ENCODE results near the gene MT1B.
"Not testable (repeated sequence)": the region's sequence is repeated elsewhere in the genome, so short reads cannot be mapped to it uniquely, and the experiment has no call there.

MT1B gene

DNA sequence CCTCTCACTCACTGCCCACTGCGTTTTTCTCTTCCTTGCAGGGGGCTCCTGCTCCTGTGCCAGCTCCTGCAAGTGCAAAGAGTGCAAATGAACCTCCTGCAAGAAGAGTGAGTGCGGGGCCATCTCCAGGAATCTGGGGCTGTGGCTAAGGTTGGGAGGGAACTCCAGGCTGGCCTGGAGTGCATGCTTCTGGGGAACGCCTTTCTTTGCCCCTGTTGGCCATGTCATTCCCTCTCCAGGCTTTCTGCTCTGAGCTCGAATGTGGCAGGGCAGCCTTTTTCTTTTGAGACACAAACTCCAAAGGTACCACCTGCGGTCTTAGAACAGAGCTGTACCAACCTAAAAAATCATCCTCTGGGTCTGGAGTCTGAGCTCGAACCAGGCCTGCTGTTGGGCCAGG lies 33.5 kb upstream of the MT1B start:
- no peak overlapping the region for H3K4me3 ChIP-seq (ENCODE audit: low read depth, low read length)

DNA sequence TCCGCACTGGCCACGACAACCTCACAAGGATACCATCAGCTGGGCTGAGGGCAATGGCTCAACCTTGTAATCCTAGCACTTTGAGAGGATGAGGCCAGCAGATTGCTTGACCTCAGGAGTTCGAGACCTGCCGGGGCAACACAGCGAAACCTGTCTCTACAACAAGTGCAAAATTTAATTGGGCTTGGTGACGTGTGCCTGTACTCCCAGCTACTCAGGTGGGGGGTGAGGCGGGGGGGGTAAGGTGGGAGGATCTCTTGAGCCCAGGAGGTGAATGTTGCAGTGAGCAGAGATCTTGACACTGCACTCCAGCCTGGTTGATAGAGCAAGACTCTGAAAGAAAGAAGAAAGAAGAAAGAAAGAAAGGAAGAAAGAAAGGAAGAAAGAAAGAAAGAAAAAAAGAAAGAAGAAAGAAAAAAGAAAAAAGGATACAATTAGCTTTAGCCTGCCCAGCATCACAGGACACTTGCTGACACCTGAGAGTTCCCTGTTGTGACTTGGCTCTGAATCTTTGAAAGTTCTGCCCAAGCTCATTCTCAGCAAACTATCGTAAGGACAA lies 31.3 kb upstream of the MT1B start:
- H3K4me3 ChIP-seq (ENCODE audit: low read depth, low read length), result no peak overlapping the region

DNA sequence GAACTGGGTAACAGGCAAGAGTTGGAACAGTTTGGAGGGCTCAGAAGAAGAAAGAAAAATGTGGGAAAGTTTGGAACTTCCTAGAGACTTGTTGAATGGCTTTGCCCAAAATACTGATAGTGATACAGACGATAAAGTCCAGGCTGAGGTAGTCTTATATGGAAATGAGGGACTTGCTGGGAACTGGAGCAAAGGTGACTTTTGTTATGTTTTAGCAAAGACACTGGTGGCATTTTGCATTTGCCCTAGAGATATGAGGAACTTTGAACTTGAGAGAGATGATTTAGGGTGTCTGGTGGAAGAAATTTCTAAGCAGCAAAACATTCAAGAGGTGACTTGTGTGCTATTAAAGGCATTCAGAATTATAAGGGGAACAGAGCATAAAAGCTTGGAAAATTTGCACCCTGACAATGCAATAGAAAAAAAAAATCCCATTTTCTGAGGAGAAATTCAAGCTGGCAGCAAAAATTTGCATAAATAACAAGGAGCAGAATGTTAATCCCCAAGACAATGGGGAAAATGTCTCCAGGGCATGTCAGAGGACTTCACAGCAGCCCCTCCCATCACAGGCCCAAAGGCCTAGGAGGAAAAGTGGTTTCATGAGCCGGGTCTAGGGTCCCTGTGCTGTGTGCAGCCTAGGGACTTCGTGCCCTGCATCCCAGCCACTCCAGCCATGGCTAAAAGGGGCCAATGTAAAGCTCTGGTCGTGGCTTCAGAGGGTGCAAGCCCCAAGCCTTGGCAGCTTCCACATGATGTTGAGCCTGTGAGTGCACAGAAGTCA lies 29.8 kb upstream of the MT1B start:
- not testable (repeated sequence) for H3K4me3 ChIP-seq (ENCODE audit: low read depth, low read length)

DNA sequence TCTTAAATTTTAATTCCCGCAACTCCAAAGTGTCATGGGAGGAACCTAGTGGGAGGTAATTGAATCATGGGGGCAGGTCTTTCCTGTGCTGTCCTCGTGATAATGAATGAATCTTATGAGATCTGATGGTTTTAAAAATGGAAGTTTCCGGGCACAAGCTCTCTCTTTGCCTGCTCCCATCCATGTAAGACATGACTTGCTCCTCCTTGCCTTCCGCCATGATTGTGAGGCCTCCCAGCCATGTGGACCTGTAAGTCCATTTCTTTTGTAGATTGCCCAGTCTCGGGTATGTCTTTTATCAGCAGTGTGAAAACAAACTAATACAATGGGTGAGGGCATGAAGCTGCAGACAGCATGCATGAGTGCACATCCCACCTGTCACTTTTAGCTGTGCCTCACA lies 28.5 kb upstream of the MT1B start:
- not testable (repeated sequence) for H3K4me3 ChIP-seq (ENCODE audit: low read depth, low read length)

DNA sequence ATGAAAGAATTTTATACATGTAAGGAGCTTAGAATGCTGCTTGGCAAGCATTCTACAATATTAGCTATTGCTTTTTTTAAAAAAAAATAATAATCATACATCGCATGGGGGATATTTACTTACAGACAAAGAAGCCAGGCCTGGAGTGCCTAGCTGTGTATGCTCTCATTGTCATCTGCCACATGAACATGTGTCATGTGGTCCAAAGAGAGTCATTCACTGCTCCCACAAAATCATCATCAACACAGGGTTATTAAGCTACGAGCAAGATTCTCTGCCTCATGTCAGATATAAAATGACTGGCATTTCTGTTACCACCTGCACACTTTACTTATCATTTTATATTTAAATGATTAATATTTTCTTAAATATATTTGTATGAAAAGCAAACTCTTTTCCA lies 28.0 kb upstream of the MT1B start:
- no peak overlapping the region for H3K4me3 ChIP-seq (ENCODE audit: low read depth, low read length)

DNA sequence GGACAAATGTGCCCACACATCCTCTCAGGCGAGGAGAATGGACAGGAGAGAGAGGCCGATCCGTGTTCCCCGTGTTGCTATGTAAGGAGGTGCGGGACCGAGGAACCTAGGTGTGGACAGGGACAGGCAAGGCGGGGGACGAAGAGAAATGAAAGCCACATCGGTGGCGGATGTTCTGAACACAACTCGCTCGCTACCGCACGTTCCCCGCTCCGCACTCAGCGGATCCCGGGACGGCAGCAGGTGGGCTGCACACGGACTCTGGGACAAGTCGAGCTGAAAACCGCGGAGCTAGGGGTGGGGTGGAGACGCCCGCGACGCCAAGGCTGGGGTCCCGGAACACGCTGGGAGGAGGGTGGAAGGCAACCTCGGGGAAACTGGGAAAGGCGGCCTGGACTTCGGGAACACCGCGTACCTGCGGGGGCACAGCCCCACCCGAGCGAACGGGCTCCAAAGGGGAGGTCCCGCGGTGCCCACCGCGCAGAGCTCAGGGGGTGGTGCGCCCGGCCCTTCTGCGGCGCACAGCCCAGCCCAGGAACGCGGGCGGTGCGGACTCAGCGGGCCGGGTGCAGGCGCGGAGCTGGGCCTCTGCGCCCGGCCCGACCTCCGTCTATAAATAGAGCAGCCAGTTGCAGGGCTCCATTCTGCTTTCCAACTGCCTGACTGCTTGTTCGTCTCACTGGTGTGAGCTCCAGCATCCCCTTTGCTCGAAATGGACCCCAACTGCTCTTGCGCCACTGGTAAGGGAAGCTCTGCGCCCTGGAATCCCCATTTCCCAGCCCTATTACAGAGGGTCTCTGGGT lies 26.3 kb upstream of the MT1B start, which contains the start of gene MT1E:
Gene MT1E, plus strand, starts transcription at position 642 of the 803 bp plus-strand sequence. Its CDS starts 71 bp downstream, at position 713.
- H3K4me3 ChIP-seq (ENCODE audit: low read depth, low read length), result peak within 1 kb of the TSS; percentile 51

DNA sequence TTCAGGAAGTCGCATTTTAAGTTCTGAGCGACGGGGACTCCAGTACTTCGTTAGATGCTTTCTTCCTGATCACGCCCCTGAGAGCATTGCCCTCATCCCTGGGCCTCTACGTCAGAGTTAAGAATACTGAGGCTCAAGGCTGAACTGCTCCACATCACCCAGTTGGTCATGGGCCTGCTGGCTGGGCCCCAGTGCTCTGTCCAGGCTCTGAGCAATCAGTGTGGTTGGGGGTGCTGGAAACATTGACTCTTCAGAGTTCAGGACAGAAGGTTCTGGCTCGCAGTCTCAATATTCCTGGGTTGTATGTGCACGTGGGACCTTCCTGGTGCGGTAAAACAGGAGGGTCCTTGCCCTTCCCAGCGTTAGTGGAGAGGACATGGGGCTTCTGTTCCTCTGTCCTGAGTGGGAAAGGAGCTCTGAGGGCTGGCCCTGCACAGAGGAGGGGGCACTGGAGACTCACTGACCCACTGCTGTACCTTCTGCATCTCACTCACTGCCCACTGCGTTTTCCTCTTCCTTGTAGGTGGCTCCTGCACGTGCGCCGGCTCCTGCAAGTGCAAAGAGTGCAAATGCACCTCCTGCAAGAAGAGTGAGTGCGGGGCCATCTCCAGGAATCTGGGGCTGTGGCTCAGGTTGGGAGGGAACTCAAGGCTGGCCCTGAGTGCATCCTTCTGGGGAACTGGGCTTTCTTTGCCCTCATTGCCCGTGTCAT lies 25.6 kb upstream of the MT1B start:
- peak overlapping the region; percentile 25 for H3K4me3 ChIP-seq (ENCODE audit: low read depth, low read length)

DNA sequence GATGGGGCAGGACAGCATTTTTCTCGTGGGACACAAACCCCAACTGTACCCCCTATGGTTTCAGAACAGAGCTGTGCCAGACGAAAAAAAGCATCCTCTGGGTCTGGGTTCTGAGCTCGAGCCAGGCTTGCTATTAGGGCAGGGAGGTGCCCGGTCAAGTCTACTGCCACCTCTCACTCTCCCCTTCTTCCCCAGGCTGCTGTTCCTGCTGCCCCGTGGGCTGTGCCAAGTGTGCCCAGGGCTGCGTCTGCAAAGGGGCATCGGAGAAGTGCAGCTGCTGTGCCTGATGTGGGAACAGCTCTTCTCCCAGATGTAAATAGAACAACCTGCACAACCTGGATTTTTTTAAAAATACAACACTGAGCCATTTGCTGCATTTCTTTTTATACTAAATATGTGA lies 25.0 kb upstream of the MT1B start:
- H3K4me3 ChIP-seq (ENCODE audit: low read depth, low read length), result no peak overlapping the region

DNA sequence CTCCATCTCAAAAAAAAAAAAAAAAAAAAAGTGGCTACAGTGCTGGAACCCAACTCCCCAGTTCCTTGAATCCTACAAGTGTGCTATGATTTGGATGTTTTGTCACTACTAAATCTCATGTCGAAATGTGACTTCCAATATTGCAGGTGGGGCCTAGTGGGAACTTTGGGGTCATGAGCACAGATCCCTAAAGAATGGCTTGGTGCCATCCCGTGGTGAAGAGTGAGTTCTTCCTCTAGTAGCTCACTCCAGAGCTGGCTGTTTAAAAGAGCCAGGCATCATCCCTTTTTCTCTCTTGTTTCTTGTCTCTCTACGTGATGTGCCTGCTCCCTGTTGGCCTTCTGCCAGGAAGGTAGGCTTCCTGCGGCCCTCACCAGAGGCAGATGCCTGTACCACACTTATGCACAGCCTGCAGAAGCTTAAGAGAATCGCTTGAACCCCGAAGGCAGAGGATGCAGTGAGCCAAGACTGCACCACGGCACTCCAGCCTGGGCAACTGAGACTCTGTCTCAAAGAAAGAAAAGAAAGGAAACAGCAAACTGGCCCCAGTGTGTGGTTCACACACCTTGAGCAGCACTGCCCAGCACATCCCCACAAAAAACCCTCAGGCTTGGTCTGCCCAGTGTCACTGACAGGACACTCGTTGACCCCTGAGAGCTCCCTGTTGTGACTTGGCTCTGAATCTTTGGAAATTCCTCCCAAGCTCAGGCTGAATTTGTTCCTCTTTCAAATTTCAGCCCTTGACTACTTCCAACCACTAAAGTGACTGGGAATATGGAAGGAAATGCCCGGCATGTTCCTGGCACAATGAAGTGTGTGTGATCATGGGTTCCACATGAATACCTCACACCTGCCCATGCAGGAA lies 23.0 kb upstream of the MT1B start:
- no peak overlapping the region for H3K4me3 ChIP-seq (ENCODE audit: low read depth, low read length)

DNA sequence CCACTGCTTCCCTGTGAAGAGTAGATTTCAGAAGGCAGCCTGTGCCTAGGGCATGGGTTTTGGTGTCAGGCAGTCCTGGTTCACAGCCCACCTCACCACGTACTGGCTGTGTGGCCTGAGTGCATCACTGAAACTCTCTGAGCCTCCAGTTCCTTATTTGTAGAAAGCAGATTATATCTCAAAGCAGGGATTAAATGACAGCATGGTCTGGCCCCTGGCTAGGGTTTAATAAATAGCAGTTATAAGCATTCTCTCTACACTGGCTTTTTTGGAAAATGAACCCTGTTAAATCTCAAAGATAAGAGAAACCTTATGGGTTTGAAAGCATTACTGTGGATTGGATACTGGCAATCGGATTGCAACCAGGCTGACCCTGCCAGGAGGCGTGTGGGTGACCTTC lies 22.2 kb upstream of the MT1B start:
- H3K4me3 ChIP-seq (ENCODE audit: low read depth, low read length), result no peak overlapping the region

DNA sequence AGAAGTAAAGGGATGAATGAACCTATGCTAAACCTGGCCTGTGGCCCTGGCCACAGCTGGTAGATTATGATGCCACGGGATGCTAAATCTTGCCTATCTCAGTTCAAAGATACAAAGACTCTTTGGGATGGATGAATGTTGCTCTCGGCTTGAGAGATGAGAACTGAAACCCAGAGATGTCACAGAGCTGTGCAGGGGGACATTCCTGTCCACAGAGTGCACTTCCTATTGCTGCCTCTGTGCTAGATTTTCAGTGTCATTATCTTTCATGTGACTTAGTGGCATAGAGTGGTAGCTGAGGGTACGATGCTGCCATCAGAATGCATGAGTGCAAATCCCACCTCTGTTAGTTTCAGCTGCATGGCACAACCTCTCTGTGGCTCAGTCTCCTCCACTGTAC lies 21.6 kb upstream of the MT1B start:
- no peak overlapping the region for H3K4me3 ChIP-seq (ENCODE audit: low read depth, low read length)

DNA sequence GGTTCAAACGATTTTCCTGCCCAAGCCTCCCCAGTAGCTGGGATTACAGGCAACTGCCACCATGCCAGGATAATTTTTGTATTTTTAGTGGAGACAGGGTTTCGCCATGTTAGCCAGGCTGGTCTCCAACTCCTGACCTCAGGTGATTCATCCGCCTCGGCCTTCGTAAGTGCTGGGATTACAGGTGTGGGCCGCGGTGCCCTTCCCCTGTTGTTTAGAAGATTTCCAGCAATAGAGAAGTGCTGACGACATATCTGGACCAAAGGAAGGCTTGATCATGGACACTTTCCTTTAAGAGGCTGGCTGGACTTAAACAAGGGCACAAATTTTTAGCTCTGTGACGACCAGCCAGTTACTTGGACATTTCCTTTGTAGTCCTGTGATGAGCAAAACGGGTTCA lies 20.5 kb upstream of the MT1B start:
- no peak overlapping the region for H3K4me3 ChIP-seq (ENCODE audit: low read depth, low read length)

DNA sequence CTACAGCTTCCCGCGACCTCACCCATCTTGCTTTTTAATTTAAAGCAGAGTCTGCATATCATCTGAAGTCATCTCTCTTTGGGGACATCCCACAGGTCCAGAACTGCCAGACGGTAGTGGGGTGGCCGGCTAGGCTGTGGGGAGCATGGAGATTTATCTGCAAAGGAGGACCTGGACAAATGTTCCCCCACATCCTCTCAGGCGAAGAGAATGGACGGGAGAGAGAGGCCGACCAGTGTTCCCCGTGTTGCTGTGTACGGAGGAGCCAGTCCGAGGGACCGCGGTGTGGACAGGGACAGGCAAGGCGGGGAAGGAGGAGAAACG lies 19.9 kb upstream of the MT1B start:
- peak overlapping the region; percentile 30 for H3K4me3 ChIP-seq (ENCODE audit: low read depth, low read length)

DNA sequence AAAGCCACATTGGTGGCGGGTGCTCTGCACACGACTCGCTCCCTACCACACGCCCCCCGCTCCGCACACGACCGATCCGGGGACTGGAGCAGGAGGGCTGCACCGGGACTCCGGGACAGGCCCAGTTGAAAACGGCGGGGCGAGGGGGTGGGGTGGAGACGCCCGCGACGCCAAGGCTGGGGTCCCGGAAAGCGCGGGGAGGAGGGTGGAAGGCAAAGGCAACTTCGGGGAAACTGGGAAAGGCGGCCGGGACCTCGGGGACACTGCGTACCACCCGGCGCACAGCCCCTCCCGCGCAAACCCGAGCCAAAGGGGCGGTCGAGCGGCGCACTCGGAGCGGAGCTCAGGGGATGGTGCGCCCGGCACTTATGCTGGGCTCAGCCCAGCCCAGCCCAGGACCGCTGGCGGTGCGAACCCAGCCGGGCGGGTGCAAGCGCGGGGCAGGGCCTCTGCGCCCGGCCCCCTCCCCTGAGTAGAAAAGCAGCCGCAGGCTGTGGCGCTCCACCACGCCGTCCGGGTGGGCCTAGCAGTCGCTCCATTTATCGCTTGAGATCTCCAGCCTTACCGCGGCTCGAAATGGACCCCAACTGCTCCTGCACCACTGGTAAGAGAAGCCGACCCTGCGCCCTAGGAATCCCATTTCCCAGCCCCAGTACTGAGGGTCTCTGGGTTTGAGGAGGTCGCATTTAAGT lies 19.4 kb upstream of the MT1B start, which contains the start of gene MT1M:
Gene MT1M, plus strand, starts transcription at position 504 of the 692 bp plus-strand sequence. Its CDS starts 73 bp downstream, at position 577.
- H3K4me3 ChIP-seq (ENCODE audit: low read depth, low read length), result peak within 1 kb of the TSS; percentile 30

DNA sequence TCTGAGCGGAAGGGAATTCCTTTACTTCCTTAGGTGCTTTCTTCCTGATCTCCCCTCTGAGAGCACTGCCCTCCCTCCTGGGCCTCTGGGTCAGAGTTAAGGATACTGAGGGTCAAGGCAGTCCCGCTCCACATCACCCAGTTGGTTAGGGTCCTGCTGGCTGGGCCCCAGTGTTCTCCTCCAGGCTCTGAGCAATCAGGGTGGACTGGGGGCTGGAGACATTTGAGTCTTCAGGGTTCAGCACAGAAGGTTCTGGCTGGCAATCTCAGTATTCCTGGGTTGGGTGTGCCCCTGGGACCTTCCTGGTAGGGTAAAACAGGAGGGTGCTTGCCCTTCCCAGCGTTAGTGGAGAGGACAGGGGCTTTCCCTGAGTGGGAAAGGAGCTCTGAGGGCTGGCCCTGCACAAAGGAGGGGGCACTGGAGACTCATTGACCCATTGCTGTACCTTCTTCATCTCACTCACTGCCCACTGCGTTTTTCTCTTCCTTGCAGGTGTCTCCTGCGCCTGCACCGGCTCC lies 18.8 kb upstream of the MT1B start:
- peak overlapping the region; percentile 30 for H3K4me3 ChIP-seq (ENCODE audit: low read depth, low read length)

DNA sequence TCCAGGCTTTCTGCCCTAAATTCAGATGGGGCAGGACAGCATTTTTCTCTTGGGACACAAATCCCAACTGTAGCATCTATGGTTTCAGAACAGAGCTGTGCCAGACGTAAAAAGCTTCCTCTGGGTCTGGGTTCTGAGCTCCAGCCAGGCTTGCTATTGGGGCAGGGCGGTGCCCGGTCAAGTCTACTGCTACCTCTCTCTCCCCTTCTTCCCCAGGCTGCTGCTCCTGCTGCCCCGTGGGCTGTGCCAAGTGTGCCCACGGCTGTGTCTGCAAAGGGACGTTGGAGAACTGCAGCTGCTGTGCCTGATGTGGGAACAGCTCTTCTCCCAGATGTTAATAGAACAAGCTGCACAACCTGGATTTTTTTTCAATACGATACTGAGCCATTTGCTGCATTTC lies 18.2 kb upstream of the MT1B start:
- no peak overlapping the region for H3K4me3 ChIP-seq (ENCODE audit: low read depth, low read length)

DNA sequence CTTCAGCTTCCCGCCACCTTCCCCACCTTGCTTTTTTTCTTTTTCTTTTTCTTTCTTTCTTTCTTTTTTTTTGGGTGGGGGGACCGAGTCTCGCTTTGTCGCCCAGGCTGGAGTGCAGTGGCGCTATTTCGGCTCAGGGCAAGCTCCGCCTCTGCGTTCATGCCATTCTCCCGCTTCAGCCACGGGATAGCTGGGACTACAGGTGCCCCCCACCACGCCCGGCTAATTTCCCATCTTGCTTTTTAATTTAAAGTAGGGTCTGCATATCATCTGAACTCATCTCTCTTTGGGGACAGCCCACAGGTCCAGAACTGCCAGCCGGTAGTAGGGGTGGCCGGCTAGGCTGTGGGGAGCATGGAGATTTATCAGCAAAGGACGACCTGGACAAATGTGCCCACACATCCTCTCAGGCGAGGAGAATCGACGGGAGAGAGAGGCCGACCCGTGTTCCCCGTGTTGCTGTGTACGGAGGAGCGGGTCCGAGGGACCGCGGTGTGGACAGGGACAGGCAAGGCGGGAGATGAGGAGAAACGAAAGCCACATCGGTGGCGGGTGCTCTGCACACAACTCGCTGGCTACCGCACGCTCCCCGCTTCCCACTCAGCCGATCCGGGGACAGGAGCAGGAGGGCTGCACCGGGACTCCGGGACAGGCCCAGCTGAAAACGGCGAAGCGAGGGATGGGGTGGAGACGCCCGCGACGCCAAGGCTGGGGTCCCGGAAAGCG lies 16.8 kb upstream of the MT1B start:
- no peak overlapping the region for H3K4me3 ChIP-seq (ENCODE audit: low read depth, low read length)

DNA sequence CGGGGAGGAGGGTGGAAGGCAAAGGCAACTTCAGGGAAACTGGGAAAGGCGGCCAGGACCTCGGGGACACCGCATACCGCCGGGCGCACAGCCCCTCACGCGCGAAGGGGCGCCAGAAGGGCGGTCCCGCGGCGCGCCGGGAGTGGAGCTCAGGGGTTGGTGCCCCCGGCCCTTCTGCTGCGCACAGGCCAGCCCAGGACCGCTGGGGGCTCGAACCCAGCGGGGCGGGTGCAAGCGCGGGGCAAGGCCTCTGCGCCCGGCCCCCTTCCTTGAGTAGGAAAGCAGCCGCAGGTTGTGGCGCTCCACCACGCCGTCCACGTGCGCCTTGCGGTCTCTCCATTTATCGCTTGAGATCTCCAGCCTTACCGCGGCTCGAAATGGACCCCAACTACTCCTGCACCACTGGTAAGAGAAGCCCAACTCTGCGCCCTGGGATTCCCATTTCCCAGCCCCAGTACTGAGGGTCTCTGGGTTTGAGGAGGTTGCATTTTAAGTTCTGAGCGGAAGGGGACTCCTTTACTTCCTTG lies 16.2 kb upstream of the MT1B start:
- H3K4me3 ChIP-seq (ENCODE audit: low read depth, low read length), result no peak overlapping the region

Data from iPS-11a (cell line).